ENCODE data around the gene FOXF1. TPM values are rescaled to one million over a fixed set of nuclear protein-coding genes. Genes with fewer than 3 reads are reported as not detected.

FOXF1 gene
- polyA plus RNA-seq, 3 donors = not detected

- H4K20me1 ChIP-seq (ENCODE audit: insufficient read depth, low read length) = no peaks in the 10 kb centered on the region
- no peaks in the 10 kb centered on the region for H3K4me1 Mint-ChIP-seq
- TF ChIP-seq, protein P1, sequence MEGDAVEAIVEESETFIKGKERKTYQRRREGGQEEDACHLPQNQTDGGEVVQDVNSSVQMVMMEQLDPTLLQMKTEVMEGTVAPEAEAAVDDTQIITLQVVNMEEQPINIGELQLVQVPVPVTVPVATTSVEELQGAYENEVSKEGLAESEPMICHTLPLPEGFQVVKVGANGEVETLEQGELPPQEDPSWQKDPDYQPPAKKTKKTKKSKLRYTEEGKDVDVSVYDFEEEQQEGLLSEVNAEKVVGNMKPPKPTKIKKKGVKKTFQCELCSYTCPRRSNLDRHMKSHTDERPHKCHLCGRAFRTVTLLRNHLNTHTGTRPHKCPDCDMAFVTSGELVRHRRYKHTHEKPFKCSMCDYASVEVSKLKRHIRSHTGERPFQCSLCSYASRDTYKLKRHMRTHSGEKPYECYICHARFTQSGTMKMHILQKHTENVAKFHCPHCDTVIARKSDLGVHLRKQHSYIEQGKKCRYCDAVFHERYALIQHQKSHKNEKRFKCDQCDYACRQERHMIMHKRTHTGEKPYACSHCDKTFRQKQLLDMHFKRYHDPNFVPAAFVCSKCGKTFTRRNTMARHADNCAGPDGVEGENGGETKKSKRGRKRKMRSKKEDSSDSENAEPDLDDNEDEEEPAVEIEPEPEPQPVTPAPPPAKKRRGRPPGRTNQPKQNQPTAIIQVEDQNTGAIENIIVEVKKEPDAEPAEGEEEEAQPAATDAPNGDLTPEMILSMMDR (IDR thresholded peaks at IDR 0.05) = no peak
- no peaks in the 10 kb centered on the region for H3K79me2 ChIP-seq (ENCODE audit: insufficient read depth, low read length)
- no peak overlapping the region for H2AFZ ChIP-seq (ENCODE audit: insufficient read depth, low read depth, low read length, poor library complexity, severe bottlenecking)
- no peak overlapping the region for H3K4me2 ChIP-seq (replicated peaks; ENCODE audit: extremely low read depth, low read length, poor library complexity, severe bottlenecking)
- 95% methylated on average over 37 of the region's 38 CpGs for WGBS (ENCODE audit: insufficient coverage)
- peaks cover 0 to 4% (median 3%) of the 10 kb centered on the region in 3 donors for H3K27me3 Mint-ChIP-seq (ENCODE audit: low read depth in 3 of 3)
- no peak for DNase-seq
- H3K27me3 ChIP-seq (ENCODE audit: control insufficient read depth in 2 of 2, insufficient read depth in 2 of 2, low read length in 2 of 2) = no peaks in the 10 kb centered on the region
- intact Hi-C loops (cut with micrococcal nuclease) = no loop called here
- no peak overlapping the region for H3K27ac Mint-ChIP-seq
- no peaks in the 10 kb centered on the region for H3K4me1 ChIP-seq (ENCODE audit: control insufficient read depth in 1 of 2, insufficient read depth in 2 of 2, low read length in 2 of 2)
- H3K9ac ChIP-seq (ENCODE audit: insufficient read depth, low read length, poor library complexity, severe bottlenecking) = no peak overlapping the region
- peaks cover 21 to 38% of the 10 kb centered on the region in 2 donors for H3K36me3 Mint-ChIP-seq
- H3K4me3 ChIP-seq (replicated peaks in 1 of 3; ENCODE audit: low read depth in 2 of 3, low read length in 3 of 3) = no peak overlapping the region
- H3K27ac ChIP-seq (ENCODE audit: low read depth in 1 of 2, low read length in 2 of 2) = no peak overlapping the region
- no peak overlapping the region for H3K4me3 Mint-ChIP-seq
- peaks cover 0 to 7% (median 2%) of the 10 kb centered on the region in 7 donors for H3K9me3 Mint-ChIP-seq
- H3K36me3 ChIP-seq (replicated peaks in 1 of 2; ENCODE audit: control insufficient read depth in 1 of 2, insufficient read depth in 2 of 2, low read length in 2 of 2) = peaks cover 14 to 16% of the 10 kb centered on the region in 2 donors
- no peaks in the 10 kb centered on the region for H3K9me3 ChIP-seq (replicated peaks in 1 of 2; ENCODE audit: control insufficient read depth in 1 of 2, insufficient read depth in 1 of 2, low read length in 2 of 2)
Observed at GRCh38 chr16:86528061-86528929, 18.0 kb downstream of the FOXF1 start.

DNA sequence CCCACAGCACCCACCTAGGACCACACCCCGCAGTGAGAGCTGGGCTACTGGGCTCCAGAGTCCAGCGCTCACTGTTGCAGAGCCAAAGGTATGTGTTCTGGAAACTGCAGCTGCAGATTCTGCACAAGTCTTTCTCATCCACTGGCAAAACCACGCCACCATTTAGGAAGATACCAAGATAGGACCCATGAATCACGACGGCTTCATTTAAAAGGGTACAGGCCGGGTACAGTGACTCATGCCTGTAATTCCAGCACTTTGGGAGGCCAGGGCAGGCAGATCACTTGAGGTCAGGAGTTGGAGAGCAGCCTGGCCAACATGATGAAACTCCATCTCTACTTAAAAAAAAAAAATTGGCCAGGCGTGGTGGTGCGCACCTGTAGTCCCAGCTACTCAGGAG is 18.8 kb downstream of the FOXF1 start:
- Histone ChIP-seq H3K9ac (ENCODE audit: insufficient read depth, low read length, poor library complexity, severe bottlenecking) (no peak overlapping the region), H3K36me3 (replicated peaks in 1 of 2; ENCODE audit: control insufficient read depth in 1 of 2, insufficient read depth in 2 of 2, low read length in 2 of 2) (peaks cover 14 to 19% of the 10 kb centered on the region in 2 donors), H3K4me2 (replicated peaks; ENCODE audit: extremely low read depth, low read length, poor library complexity, severe bottlenecking) (no peak overlapping the region), H3K9me3 (replicated peaks in 1 of 2; ENCODE audit: control insufficient read depth in 1 of 2, insufficient read depth in 1 of 2, low read length in 2 of 2) (no peaks in the 10 kb centered on the region), H3K79me2 (ENCODE audit: insufficient read depth, low read length) (no peaks in the 10 kb centered on the region), H2AFZ (ENCODE audit: insufficient read depth, low read depth, low read length, poor library complexity, severe bottlenecking) (no peak overlapping the region), H3K27me3 (ENCODE audit: control insufficient read depth in 2 of 2, insufficient read depth in 2 of 2, low read length in 2 of 2) (no peaks in the 10 kb centered on the region), H3K27ac (ENCODE audit: low read depth in 1 of 2, low read length in 2 of 2) (no peak overlapping the region), H3K4me1 (ENCODE audit: control insufficient read depth in 1 of 2, insufficient read depth in 2 of 2, low read length in 2 of 2) (no peaks in the 10 kb centered on the region), H4K20me1 (ENCODE audit: insufficient read depth, low read length) (no peaks in the 10 kb centered on the region), H3K4me3 (replicated peaks in 1 of 3; ENCODE audit: low read depth in 2 of 3, low read length in 3 of 3) (no peak overlapping the region)
- intact Hi-C loops (cut with micrococcal nuclease) = no loop called here
- H3K4me3 Mint-ChIP-seq = no peak overlapping the region
- H3K27ac Mint-ChIP-seq = no peak overlapping the region
- peaks cover 28 to 46% of the 10 kb centered on the region in 2 donors for H3K36me3 Mint-ChIP-seq
- H3K4me1 Mint-ChIP-seq = no peaks in the 10 kb centered on the region
- TF ChIP-seq, protein P1 (IDR thresholded peaks at IDR 0.05) = no peak
- peaks cover 0 to 3% (median 2%) of the 10 kb centered on the region in 3 donors for H3K27me3 Mint-ChIP-seq (ENCODE audit: low read depth in 3 of 3)
- no peak for DNase-seq
- H3K9me3 Mint-ChIP-seq = peaks cover 0 to 7% (median 0%) of the 10 kb centered on the region in 7 donors
- WGBS (ENCODE audit: insufficient coverage) = 96% methylated on average over 7 of the region's 8 CpGs
